HepG2 (cell line): ENCODE data around the gene ADCY9.

Experiments used
- CSRNP1 ChIP-seq: sonication (generic); formaldehyde crosslinking; IDR thresholded peaks from 2 replicates; pipeline ENCODE4 v1.8.1; 2023; ENCODE audit warnings: mild to moderate bottlenecking, missing genetic modification reagents
- CTCF ChIP-seq: sonication (generic); formaldehyde crosslinking; IDR thresholded peaks from 2 replicates; pipeline ENCODE4 v1.5.0; 2020; ENCODE audit warnings: mild to moderate bottlenecking, missing genetic modification reagents, moderate library complexity
- ETS1 ChIP-seq: sonication (generic); formaldehyde crosslinking; IDR thresholded peaks from 2 replicates; pipeline ENCODE4 v1.4.0; 2020; ENCODE audit warnings: missing genetic modification reagents
- GABPB1 ChIP-seq: IDR thresholded peaks from 2 replicates; pipeline ENCODE4 v1.6.1; 2016; ENCODE audit warnings: mild to moderate bottlenecking, missing genetic modification reagents, moderate library complexity, missing compliant biosample characterization
- JUN ChIP-seq: sonication (generic); formaldehyde crosslinking; IDR thresholded peaks from 2 replicates; pipeline ENCODE4 v1.4.0; 2020; ENCODE audit warnings: mild to moderate bottlenecking, missing genetic modification reagents
- MNT ChIP-seq: fragments of 450-650 bp; IDR thresholded peaks from 2 replicates; pipeline ENCODE4 v1.6.1; 2016
- NFRKB ChIP-seq: fragments of 450-650 bp; IDR thresholded peaks from 2 replicates; pipeline ENCODE4 v1.6.1; 2017
- POLR2AphosphoS5 ChIP-seq: IDR thresholded peaks from 2 replicates; pipeline ENCODE4 v1.6.1; 2012; ENCODE audit warnings: low read depth, low read length
- TBX3 ChIP-seq: fragments of 450-650 bp; IDR thresholded peaks from 2 replicates; pipeline ENCODE4 v1.6.1; 2017; ENCODE audit warnings: antibody characterized with exemption, mild to moderate bottlenecking, inconsistent platforms, borderline replicate concordance
- ZNF318 ChIP-seq: sonication (generic); formaldehyde crosslinking; IDR thresholded peaks from 2 replicates; pipeline ENCODE4 v1.4.0; 2020; ENCODE audit warnings: mild to moderate bottlenecking, missing genetic modification reagents
- ZNF441 ChIP-seq: sonication (generic); formaldehyde crosslinking; IDR thresholded peaks from 2 replicates; pipeline ENCODE4 v1.7.0; 2021; ENCODE audit warnings: missing genetic modification reagents, borderline replicate concordance
- ZNF704 ChIP-seq: sonication (generic); formaldehyde crosslinking; IDR thresholded peaks from 2 replicates; pipeline ENCODE4 v1.8.1; 2023; ENCODE audit warnings: mild to moderate bottlenecking, inconsistent platforms, moderate library complexity, missing genetic modification reagents, borderline replicate concordance

GRCh38 chr16:4021070-4021779 lies 95.0 kb downstream of the ADCY9 start:
- TF ChIP-seq ZNF441 (CRISPR knock-in tag) (no peak), CTCF (CRISPR knock-in tag) (no peak), ZNF318 (0 out of 2 replicates have a peak, but pooled peaks have one; percentile 39), NFRKB (no peak), ETS1 (CRISPR knock-in tag) (no peak), MNT (no peak), GABPB1 (no peak), ZNF704 (CRISPR knock-in tag) (no peak), TBX3 (no peak), JUN (CRISPR knock-in tag) (no peak), CSRNP1 (CRISPR knock-in tag) (peak; percentile 41; the same call in 1 of the 2 replicates), POLR2AphosphoS5 (no peak)
